Activated CD4-positive, alpha-beta T cell treated with anti-CD3 and anti-CD28 coated beads for 4 hours (primary cell): ENCODE results near the gene PLA2G2D.
A peak's percentile ranks its signal among the peaks of the same experiment; 100 is the strongest.

Experiments used
- DNase-seq, 2 donors: peaks; one replicate each; pipeline ENCODE4 v3.0.0-alpha.2; 2020

PLA2G2D gene

DNA sequence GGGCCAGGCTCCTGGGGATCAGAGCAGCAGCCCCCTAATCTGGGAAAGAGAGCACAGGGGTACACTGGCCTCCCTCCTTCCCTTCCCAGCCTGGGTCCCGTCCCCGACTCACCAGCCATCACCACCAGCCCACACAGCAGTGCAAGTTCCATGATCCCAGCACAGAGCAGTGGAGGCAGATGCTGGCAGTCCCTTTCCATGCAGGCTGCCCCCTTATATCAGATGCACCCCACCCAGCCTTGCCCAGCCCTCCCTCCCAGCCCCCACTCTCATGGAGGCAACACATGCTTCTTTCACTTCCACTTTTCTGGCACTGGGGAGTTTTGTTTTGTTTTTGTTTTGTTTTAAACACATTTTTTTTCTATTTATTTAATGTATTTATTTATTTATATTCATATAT, at the start of gene PLA2G2D:
Gene PLA2G2D (minus strand): TSS at position 190 of the 400 bp plus-strand sequence. CDS start 38 bp downstream, at position 152.
- no peak for DNase-seq

DNA sequence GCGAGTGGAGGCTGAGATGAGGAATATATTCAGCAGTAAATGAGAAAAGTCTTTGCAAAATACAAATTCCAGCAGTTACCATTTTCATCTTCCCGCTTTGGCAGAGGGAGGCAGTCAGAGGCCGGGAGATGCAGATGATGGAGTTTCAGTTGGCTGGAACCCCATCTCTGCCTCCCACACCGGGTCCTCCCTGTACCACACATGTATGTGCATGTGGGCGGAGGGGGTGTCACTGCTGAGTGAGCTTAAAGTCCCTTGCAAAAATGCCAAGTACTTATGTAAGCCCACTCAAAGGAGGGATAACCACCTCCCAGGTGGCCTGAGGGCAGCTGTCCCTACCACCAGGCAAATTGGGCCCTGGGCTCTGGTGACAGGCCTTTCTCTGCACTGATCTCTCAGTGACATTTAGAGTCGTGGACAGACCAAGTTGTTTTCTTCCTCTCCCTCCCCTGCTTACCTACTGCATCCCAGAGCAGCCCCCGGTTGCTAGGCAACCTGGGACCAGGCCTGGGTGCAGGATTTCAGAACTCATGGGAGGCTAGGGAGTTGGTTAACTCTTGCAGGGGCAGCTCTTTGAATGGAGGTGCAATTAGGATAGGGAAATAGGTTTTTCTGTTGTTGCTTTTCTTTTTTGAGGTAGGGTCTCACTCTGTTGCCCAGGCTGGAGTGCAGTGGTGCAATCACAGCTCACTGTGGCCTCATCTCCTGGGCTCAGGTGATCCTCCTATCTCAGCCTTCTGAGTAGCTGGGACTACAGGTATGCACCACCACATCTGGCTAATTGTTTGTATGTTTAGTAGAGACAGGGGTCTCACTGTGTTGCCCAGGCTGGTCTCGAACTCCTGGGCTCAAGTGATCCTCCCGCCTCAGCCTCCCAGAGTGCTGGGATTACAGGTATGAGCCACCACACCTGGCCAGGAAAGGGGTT, 49.5 kb upstream of the PLA2G2D start:
- no peak for DNase-seq

DNA sequence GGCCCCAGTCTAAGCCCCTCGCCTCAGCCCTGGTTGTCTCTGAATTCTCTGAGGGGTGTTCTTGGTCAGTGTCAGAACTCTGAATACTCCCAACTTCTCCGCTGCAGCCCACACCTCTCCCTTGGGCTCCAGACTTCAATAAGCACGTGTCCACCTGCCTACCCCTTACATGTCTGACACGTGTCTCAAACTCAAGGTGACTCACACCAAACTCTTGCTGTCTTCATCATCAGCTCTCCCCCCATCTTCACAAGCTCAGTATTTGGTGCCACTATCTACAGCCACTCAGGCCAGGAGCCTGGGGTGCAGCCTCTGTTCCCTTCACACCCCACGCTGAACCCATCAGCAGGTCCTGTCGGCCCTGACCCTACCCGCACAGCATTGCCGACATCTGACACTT, 47.8 kb upstream of the PLA2G2D start:
- DNase-seq: no peak

GRCh38 chr1:20166051-20166450, 46.7 kb upstream of the PLA2G2D start:
- no peak for DNase-seq

- DNase-seq: no peak
Observed at GRCh38 chr1:20165522-20165951, 46.2 kb upstream of the PLA2G2D start.

GRCh38 chr1:20164694-20165202, 45.4 kb upstream of the PLA2G2D start:
- DNase-seq: no peak

- DNase-seq: no peak
Observed at GRCh38 chr1:20160034-20160433, 40.7 kb upstream of the PLA2G2D start.

GRCh38 chr1:20158358-20159070, 39.2 kb upstream of the PLA2G2D start:
- peak in 1 of 2 donors; percentile 9 for DNase-seq

DNA sequence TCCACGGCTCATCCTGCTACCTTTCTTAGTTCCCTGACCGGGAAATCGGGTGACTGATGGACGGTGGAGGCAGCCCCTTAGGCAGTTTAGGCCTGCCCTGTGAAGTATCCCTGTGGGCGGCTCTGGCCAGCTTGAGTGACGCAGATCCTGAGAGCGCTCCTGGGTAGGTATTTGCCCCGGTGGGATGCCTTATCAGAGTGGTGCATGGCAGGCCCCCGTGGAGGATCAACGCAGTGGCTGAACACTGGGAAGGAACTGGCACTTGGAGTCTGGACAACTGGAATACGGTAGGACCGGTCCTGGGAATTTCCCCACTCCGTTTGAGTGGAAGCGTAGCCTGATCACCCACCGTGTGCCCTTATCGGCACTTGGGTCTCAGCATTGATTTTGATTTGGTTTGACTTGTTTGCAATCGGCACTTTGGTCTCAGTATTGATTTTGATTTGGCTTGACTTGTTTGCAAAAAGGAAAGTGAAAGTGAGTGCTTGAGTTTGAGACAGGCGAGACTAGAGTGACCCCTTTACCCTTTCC, 35.0 kb upstream of the PLA2G2D start:
- DNase-seq: no peak

GRCh38 chr1:20153000-20153418, 33.7 kb upstream of the PLA2G2D start:
- no peak for DNase-seq

GRCh38 chr1:20152599-20152930, 33.2 kb upstream of the PLA2G2D start:
- DNase-seq: no peak

DNA sequence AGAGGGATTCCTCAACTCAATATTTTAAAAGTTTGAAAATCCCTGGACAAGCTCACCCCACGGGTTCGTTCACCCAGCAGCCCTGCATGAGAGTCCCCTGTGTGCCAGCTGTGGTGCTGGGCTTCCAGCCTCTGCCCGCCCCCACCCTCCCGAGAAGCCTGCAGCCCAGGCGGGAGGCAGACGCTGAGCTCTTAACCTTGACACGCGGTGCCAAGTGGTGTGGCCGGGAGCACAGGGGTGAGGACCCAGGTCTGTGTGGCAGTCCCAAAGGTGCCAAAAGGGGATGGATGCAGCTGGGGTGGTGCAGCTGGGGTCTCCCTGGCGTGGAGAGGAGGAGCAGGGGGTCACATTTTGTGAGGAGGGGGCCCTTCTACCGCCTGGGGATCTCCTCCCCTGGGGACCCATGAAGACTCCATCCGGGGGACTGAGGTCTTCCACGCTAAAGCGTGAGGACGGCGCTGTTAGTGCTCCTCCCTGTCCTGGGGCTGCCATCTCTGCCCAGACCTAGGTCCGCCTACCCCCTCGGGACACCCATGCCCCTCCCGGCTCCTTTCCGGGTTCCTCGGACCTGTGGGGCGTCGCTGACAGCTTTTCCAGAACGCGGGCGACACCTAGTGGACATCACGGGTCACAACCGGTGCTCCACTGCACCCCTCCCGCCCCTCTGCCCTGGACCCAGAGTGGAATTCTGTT, 32.7 kb upstream of the PLA2G2D start:
- DNase-seq: peak; percentile 79 to 80

- DNase-seq: no peak
Observed at GRCh38 chr1:20150969-20151368, 31.6 kb upstream of the PLA2G2D start.

- DNase-seq: no peak
Observed at GRCh38 chr1:20150326-20150705, 31.0 kb upstream of the PLA2G2D start.

DNA sequence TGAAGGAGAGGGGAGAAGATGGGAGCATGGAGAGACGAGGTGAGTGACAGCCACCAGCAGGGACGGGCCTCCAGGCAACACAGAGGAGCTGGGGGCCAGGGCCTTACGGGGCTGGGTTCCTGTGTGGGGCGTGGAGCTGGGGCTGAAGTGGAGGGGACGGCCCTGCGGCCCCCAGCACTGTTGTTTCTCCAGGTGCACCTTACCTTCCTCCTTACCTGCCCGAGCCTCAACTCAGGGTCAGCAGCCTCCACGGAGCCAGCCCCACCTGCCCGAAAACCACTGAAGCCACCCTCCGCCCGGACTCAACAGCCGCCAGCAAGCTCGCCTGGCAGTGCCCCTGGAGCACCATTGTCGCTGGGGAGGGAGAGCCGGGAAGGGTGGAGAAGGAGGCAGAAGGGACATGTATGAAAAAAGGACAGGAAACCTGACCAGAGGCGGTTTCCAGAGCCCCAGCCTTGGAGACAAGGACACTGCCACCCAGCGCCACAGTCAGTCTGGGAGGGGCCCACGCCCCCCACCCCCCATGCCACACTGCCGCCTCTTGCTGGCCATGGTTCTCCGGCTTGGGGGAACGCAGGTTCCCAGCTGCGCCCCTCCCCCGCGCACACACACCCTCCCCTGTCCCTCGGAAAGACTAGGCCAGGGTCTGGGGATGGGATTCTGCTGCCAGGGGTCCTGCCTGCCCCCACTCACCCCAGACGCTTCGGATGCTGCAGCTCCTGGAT, 30.4 kb upstream of the PLA2G2D start:
- no peak for DNase-seq

DNA sequence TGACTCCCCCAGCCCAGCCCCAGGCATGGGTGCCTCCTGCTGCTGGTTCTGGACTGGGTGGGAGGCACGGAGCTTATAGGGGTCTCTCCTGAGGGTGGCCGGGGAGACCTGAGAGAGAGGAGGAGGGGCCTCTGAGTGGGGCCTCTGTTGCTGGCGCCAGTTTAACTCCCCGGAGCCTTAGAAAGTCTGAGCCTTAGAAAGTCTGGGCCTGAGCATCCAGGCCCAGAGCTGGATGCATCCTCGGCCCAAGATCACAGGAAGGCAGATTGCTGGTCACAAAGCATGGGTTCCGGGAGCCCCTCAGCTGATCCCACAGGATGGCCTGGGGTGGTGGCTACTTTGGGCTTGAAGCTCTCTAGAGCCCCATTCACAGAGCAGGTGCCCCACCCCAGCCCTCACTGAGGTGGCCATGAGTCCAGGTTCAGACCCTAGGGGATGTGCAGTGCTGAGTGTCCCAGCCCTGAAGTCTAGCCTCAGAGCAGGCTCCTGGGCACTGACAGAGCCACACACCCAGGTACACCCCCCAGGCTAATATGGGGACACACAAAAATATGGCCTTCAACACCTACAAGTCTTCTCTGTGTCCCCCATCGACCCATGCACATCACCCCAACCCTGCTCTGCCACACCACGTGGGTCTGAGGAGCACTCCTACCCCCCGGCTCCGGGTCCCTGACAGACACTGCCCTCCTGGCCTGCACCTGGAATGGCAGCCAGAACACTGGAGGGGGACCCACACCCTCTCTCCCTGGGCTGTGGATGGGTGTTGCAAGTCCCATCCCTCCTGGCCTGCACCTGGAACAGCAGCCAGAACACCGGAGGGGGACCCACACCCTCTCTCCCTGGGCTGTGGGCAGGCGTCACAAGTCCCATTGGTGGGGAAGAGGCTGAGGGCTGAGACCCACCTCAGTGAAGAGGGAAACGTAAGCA, 29.5 kb upstream of the PLA2G2D start:
- no peak for DNase-seq

GRCh38 chr1:20147846-20148570, 28.7 kb upstream of the PLA2G2D start:
- no peak for DNase-seq

DNA sequence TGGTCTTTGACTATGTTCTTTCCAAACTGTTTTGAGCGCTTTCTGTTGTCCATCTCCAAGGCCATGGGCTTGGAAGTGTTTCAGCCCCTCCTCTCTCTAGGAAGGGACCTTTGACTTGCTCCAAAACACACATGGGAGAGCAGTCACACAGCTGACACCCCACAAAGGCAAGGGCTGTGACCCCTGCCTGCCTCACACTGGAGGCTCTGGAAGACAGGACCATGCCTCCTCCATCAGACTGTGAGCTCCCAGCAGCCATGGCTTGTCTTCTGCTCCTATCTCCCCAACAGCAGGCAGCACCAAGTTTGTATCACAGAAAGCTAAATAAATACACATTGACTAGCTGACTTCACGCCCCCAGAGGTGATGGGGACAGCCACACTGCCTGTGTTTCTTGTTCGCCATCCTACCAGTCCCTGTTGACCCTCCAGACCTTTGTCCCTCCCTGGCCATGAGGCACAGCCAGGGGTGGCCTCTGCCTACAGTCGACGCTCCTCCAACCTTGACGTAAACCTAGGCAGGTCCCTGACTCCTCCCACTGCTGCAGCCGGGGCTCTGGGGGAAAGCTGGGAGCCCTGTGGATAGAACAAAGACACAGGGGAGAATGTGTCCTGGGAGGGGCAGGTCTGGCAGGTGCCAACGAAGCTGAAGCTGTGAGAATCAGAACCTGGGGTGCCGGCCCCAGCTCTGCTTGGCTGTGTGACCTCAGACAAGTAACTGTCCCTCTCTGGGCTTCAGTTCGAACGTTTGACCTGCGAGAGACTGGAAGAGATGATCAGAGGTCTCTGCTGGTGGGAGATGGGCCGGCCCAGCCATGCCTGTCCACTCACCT, 24.6 kb upstream of the PLA2G2D start:
- DNase-seq: no peak

GRCh38 chr1:20143318-20143717, 24.0 kb upstream of the PLA2G2D start:
- DNase-seq: no peak
